ENCODE measurements around the gene RIN3.

Gene RIN3, protein sequence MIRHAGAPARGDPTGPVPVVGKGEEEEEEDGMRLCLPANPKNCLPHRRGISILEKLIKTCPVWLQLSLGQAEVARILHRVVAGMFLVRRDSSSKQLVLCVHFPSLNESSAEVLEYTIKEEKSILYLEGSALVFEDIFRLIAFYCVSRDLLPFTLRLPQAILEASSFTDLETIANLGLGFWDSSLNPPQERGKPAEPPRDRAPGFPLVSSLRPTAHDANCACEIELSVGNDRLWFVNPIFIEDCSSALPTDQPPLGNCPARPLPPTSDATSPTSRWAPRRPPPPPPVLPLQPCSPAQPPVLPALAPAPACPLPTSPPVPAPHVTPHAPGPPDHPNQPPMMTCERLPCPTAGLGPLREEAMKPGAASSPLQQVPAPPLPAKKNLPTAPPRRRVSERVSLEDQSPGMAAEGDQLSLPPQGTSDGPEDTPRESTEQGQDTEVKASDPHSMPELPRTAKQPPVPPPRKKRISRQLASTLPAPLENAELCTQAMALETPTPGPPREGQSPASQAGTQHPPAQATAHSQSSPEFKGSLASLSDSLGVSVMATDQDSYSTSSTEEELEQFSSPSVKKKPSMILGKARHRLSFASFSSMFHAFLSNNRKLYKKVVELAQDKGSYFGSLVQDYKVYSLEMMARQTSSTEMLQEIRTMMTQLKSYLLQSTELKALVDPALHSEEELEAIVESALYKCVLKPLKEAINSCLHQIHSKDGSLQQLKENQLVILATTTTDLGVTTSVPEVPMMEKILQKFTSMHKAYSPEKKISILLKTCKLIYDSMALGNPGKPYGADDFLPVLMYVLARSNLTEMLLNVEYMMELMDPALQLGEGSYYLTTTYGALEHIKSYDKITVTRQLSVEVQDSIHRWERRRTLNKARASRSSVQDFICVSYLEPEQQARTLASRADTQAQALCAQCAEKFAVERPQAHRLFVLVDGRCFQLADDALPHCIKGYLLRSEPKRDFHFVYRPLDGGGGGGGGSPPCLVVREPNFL

DNA sequence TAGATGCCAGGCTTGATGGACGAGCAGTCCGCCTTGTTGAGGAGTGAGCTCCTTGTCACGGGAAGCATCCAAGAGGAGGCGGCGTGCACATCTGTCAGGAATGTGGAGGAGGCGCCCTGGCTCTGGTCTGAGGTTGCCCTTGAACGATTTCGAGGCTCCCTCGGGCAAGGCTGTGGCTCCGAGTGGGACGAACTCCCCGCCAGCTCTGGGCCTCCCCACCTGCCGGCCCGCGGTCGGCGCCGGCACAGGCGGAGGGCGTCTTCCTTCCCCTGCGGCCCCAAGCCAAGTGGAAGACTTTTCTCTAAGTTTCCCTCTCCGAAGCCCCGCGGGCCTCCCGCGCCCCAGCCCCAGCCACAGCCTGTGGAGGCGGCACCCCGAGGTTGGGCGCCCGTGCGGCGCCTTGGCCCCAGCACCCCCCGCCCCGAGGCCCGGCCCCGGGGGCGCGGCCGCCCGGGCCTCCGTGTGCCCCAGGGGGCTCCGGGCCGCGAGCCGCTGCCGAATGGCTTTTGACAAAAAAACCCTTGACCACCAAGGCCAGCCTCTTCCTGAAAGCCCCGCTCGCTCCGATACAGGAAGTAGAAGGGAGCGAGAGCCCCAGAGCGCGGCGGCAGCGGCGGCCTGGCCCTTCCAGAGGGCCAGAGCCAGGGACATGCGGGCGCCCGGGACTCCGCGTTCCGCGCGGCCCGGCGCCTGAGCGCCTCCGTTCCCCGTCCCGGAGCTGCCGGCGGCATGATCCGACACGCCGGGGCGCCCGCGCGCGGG lies at the start of gene RIN3:
Gene RIN3, plus strand, starts transcription at position 578 of the 762 bp plus-strand sequence. Its CDS starts 152 bp downstream, at position 730.
- peak; percentile 36 to 42 for DNase-seq

DNA sequence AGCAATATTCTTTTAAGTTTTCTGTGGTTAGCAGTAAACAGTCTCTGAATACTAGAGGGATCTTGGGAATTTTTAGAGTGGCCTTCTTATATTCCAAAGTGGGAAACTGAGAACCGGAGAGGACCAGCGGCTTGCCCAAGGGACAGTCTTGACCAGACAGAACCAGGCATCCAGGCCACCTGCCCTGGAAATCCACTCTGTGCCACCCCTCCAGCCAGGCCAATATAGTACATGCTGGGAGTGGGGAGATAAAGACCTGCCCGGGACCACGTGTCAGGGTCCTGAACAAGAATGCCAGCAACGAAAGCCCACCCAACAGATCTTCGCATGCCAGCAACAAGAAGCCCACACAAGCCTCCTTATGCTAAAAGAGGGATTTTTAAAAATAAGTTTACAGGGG lies 49.4 kb upstream of the RIN3 start:
- DNase-seq, result no peak

DNA sequence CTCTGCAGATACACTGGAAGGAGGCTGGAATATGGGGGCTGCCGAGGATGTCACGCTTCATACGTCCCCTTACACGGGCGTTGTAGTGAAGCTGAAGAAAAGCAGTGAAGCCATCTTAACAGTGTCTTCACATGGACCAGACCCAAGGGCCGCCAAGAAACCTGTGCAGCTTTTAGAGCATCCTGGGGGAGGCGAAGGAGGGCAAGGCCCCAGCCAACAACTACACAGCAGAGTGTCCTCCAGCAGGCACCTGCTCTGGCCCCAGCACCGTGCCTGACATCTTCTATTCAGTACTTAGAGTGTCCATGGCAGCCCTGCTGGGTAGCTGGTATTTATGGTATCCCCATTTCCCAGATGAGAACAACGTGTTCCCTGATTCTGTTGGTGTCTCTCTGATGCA lies 48.9 kb upstream of the RIN3 start:
- DNase-seq, result no peak

DNA sequence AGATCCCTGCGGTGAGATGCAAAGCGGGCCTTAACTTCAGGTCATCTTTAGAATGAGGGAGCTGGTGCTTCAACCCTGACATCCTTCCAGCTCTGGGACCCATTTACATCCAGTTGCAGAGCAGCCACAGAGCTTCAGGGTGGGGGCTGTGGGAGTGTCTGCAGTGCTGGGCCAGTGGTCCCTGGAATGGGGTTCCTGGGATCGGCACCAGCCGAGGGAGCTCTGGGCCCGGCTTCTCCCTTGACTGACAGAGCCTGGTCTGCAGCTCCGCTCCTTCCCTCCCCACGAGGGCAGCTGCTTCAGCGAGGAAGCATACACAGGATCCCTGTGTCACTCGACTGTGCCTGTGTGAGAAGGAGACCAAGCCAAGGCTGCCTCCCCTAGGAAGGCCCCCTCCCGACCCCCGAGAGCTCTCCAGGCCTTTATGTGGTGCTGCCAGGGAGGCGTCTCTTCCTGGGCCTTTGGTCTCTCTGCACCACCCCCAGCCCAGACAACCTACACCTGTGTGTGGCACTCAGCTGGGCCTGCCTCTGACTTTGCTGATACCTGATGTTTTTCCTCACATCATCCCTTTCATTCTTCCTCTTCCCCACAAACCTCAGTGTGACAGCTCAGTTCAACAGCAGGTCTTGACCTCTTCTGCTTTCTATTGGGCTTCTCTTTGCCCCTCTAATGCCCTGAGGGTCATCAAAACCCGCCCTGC lies 48.1 kb upstream of the RIN3 start:
- DNase-seq, result no peak

DNA sequence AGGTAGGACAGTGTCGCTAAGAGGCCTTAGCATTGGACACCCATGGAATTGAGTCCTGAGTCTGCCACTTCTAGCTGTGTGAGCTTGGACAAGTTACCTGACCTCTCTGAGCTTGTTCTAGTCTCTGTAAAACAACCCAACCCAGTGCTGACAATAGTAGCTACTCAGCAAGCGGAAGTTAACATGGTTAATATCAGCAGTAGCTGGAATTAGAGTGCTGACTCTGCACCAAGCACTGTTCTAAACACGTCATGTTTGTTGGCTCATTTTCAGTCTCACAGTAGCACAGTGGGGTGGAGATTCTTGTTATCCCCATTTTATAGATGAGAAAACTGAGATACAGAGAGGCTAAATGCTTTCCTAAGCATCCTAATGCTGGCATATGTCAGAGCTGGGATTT lies 47.5 kb upstream of the RIN3 start:
- no peak for DNase-seq

DNA sequence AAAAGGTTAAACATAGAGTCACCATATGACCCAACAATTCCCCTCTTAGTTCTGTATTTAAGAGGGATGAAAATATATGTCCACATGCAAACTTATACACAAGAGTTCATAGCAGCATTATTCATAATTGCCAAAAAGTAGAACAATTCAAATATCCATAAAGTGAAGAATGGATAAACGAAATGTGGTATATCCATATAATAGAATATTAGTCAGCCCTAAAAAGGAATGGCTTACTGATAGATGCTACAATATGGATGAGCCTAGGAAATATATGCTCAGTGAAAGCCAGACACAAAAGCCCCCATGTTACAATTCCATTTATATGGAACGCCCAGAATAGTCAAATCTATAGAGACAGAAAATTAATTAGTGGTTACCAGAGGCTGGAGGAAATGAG lies 44.1 kb upstream of the RIN3 start:
- DNase-seq, result no peak

DNA sequence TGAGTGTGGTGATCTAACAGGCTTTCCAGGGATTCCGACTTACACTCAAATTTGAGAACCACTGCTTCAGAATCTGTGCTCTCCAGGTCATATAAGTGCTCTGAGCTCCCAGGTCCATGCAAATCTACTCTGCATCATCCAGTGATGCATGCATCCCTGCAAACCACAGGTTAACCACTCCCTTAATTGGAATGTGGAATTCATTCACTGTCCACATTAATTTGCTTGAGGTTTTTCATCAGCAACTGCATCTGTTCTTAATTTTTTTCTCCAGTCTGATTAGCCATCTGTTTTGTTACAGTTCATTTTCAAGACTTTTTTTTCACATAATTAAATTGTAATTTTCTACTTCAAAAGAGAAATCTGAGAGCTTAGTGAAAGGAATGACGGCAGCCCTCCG lies 43.4 kb upstream of the RIN3 start:
- DNase-seq, result no peak

DNA sequence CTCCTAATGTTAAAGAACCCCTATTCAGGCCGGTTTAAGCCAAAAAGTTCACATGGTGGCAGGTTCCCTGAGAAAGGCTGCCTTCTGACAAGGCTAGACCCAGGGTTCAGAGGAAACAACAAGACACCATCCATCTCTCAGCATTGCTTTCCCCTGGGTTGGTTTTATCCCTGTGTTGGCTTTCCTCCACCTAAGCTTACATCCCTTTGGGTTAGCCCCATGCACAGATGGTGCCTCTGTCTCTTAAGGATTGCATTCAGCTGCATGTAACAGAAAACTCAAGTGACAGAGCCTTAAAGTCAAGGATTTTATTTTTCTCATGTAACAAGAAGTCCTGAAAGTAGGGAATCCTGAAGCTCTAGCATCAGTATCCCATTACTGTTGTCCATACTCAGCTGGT lies 42.8 kb upstream of the RIN3 start:
- DNase-seq, result no peak

DNA sequence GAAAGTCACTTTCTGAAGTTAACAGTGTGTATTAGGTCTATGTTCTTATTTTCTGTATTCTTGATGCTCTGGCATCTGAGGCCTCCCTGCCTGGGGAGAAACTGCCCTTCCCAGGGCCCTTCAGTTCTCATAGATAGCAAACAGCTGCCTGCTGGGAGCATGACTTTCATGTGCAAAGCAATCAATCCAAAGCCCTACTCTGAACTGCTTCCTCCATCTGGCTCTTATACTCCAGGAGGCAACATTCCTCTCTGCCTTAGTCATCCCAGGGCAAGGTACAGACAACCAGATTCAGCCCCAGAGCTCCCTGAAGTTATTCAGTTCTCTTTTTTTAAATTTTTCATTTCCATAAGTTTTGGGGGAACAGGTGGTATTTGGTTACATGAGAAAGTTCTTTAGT lies 41.7 kb upstream of the RIN3 start:
- DNase-seq, result no peak

DNA sequence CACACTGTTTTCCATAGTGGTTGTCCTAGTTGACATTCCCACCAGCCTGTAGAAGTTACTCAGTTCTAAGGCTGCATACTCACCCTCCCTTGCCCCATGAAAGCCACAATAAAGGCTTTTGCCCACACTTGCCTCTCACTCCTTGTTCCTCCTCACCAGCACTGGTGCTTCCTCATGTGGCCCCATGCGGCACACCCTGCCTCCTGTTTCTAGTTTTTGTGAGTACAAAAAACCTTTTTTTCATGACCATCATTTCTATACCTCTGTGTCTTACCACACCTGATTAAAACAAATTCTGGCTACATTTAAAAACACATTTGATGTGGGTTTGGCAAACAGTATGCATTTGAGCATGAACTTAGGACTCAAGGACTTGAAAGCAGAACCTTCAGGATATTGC lies 40.7 kb upstream of the RIN3 start:
- no peak for DNase-seq

DNA sequence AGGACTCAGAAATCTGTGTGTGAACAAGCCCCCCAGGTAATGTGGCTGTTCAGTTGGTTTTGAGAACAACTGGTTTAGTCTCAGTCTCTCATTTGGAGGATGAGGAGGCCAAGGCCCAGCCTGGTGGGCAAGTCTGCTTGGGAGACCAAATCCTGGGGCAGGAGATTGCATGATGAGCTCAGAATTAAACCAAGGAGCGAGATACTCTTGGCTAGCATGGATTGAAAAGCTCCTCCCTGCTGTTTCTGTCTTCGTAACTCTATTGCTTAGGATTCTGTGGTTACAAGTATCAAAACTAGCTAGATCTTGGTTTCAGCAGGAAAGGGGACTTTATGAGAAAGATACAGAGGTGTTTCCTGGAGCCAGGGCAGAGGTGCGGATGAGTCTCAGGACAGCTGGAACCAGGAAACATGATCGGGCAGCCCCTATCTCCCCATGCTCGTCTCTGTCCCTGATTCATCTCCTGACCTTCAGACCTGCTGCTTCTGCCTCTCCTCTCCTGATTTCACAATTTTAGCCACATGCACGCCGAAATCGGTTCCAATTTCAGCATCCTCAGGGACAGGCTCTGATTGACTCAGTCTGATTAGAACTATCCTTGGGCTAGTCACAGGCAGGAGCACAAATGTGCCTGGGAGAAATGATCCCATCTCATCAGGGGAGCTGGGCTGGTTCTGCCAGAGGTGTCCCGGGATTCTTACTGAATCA lies 40.2 kb upstream of the RIN3 start:
- no peak for DNase-seq

DNA sequence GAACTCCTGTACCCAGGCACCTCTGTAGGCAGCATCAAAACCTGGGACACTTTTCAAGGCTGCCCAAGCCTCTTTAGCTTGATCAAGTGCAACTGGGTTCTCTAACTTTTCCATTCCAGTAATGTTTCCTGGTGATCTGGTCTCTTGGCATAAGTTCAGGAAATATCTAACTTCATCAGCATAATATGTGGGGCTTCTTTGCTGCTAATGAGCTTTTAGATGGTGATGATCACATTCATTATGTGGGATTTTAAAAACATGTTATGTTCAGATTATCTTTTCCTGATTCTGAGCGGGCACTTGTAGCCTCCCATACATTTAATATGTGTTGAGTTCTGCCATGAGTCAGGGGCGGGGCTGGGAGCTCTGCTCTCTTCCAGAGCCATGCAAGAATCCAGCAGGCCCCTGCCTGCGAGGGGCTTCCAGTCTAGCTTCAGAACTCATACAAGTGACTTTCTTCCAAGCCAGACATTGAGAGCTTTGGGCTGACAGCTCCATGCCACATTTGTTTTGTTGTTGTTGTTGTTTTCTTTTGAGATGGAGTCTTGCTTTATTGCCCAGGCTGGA lies 39.5 kb upstream of the RIN3 start:
- DNase-seq, result no peak

DNA sequence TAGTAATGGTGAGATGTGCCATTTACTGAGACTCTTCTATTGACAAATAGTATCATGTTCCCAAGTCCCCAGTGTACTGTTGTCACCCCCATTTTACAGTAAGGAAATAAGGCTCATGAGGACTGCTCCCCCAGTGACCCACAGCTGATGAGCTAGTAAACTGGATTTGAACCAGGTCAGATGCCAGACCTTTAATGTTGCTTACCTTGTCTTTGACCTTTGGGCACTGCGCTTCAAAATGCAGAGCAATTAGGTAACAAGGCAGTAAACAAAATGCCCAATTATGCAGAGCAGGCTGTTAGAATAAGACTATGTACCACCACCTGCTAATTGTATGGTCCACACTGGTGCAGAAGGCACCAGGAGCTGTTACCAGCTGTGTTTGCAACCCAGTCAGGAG lies 38.5 kb upstream of the RIN3 start:
- DNase-seq, result no peak

DNA sequence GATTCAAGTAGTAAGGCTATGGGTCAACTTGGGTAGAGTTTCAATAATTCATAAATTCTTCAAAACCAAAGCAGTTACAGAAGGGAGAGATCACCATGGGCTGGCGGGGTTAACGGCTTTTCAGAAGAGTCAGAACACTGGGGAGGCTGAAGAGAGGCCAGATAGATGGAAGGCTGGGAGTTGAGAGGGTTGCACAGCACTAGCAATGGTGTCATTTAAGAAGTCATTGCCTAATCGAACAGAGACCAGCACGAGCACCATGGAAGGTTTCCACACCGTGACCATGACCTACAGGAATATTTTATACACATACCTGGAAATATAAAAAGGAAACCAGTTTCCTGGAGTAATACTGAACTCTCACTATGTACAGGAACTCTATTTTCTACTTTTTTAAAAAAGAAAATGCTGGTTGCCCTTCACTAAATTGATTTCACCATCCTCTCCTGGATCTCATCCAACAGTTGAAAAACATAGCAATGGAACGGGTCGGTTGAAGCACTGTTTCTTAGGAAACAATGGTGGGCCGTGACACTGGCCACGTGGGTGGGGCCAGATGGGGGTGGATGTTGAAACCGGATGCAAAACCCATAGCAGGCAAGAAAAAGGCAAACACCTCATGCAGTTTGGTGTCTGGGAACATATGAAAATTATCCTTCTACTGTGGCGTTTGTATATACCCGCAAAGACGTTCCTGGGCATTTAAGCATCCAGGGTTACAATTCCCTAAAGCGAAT lies 38.0 kb upstream of the RIN3 start:
- no peak for DNase-seq

DNA sequence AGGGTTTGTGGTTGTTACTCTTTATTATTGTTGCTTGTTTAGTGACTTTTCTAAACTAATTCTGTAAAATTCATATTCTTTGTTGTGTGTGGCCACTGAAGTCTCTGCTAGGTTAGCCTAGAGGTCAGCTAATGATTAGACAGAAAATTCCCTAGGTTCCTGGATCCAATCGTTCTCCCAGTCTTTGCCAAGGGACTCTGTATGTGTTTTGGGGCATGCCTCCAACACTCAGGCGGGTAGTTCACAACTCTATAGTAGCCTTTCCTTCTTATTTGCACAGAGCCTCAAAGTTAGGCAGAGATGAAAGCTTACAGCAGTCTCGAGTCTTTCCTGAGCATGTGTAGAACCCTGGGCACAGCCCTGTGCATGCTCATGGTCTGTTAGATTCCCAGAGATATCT lies 32.7 kb upstream of the RIN3 start:
- no peak for DNase-seq

DNA sequence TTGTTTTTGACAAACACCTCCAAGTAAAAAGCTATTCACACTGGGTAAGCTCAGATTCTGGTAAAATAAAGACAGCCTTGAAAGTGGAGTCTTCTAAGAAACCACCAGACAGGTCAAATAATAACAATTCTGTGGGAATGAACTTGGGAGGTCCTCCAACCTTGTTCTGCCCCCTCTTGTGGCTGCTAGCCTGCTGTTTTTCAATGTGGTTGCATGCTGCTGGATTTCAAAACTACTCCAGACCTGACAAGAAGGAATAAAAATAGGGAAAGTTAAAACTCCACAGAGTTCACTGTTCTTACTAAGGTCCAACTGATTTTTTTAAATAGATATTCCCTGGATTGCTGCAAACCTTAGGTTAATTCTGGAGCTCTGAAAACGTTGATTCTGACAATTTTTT lies 32.2 kb upstream of the RIN3 start:
- no peak for DNase-seq

DNA sequence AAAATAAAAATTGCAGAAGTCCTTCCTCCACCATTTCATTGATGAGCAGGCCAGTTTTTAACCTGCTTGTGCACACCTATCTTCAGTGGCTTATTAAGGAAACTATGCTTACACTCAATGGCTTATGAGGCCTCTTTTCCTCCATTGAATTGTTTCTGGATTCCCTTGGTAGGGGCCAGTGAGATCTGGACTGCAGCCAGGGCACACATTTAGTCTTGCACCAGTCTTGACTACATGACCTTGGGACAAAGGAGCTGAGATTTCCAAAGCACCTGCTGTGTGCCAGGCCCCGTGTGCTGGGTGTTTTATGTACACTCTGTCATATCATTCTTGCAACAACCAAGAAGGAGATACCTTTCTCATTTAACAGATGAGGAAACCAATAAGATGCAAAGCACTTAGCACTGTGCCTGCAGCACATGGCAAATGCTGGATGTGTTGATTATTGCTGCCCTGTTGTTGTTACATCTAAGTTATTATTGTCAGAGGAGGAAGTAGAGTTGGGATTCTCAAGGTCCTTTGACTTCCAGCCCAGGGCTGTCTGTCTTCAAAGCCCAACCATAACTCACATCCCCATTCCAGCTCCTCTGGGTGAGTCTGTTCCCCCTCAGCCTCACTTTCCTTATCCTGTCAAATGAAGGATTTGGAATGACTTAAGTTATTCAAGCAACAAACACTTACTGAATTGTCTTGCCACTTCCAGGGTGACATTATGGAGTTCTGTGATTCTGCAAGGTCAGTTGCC lies 31.6 kb upstream of the RIN3 start:
- no peak for DNase-seq

DNA sequence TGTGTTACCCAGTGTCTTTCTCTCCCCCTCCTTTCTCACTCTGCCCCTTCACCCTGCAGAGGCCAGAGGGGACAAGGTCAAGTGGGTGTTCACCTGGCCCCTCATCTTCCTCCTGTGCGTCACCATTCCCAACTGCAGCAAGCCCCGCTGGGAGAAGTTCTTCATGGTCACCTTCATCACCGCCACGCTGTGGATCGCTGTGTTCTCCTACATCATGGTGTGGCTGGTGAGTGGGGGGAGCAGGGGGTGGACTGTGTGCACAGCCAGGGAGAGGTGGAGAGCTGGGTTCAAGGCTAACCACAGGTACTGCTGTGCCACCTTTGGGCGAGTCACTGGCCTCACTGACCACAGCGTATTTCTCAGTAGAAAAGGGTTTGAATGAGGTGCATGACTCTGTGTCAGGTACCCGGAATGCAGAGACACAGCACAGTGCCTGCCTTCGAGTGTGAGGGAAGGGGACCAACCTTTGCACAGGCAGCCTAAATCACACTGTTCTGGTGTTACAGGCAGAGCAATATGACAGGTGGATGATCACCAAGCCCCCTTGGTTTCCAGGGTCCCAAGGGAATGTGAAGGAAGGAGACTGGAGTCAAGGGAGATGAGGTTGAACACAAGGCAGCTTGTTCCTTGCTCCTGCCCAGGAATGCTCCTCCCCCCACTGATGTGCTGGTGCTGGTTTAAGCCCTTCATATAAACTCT lies 30.8 kb upstream of the RIN3 start:
- no peak for DNase-seq

DNA sequence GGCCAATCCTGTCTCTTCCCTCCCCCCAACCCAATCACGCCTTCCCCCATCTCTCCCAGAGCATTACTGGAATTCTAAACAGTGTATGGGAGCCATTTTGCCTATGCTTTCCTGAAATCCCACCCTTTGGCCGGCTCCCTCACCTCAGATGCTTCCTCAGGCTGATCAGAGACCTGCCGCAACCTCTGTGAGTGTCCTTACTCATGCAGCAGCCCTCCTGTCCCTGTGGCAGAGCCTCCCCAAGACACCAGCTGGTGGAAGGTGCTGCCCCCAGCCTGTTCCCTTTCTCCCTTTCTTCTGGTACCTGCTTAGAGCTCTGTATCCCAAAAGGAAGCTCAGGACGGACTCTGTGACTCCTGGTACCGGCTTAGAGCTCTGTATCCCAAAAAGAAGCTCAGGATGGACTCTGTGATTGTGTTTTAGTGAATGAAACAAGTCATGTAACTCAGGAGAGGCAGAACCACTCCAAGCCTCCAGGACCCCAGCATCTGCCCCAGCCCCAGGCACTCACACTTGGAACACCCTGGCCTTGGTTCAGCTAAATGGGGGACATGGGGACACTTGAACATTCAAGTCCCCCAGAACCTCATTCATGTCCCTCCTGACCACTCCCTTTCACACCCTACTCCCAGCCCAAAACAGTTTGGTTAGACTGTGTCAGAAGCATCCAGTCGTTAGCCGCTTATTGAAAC lies 29.3 kb upstream of the RIN3 start:
- no peak for DNase-seq
